Pulmonary artery endothelial cell (primary cell): ENCODE data around the gene NFASC. TPM values are rescaled to one million over a fixed set of nuclear protein-coding genes. Genes with fewer than 3 reads are reported as not detected.

Experiments used
- DNase-seq: peaks from one replicate; pipeline ENCODE4 v3.0.0-alpha.2; 2011; ENCODE audit warnings: low read depth, low spot score
- total RNA-seq: library from RNA; depleted of rRNA; stranded (reverse); fragments of >200 nt; gene quantifications from 2 replicates; pipeline ENCODE4 v1.2.3, GENCODE V29; 2014

Gene NFASC
- total RNA-seq, 1 donor from 2014 or later = not detected

GRCh38 chr1:204887846-204888245 lies 17.2 kb downstream of the NFASC start:
- DNase-seq = no peak

- DNase-seq = no peak
Measured at GRCh38 chr1:204888294-204888693, 17.6 kb downstream of the NFASC start.

GRCh38 chr1:204889681-204890383 lies 19.2 kb downstream of the NFASC start:
- DNase-seq = no peak

GRCh38 chr1:204891860-204892259 lies 21.2 kb downstream of the NFASC start:
- DNase-seq = no peak

- DNase-seq = no peak
Measured at GRCh38 chr1:204894031-204894430, 23.4 kb downstream of the NFASC start.

GRCh38 chr1:204894606-204895005 lies 23.9 kb downstream of the NFASC start:
- DNase-seq = no peak

GRCh38 chr1:204896023-204896422 lies 25.4 kb downstream of the NFASC start:
- DNase-seq = no peak

GRCh38 chr1:204896787-204897469 lies 26.3 kb downstream of the NFASC start:
- no peak for DNase-seq

- no peak for DNase-seq
Measured at GRCh38 chr1:204900721-204901120, 30.1 kb downstream of the NFASC start.

- no peak for DNase-seq
Measured at GRCh38 chr1:204902671-204903070, 32.0 kb downstream of the NFASC start.

GRCh38 chr1:204904228-204904810 lies 33.7 kb downstream of the NFASC start:
- no peak for DNase-seq

- no peak for DNase-seq
Measured at GRCh38 chr1:204909109-204909508, 38.4 kb downstream of the NFASC start.

GRCh38 chr1:204915861-204916495 lies 45.3 kb downstream of the NFASC start:
- no peak for DNase-seq

GRCh38 chr1:204917802-204918201 lies 47.1 kb downstream of the NFASC start:
- DNase-seq = no peak

- DNase-seq = no peak
Measured at GRCh38 chr1:204920511-204920910, 49.8 kb downstream of the NFASC start.

- no peak for DNase-seq
Measured at GRCh38 chr1:204920967-204921366, 50.3 kb downstream of the NFASC start.

- DNase-seq = no peak
Measured at GRCh38 chr1:204921855-204922516, 51.3 kb downstream of the NFASC start.

GRCh38 chr1:204923201-204923600 lies 52.5 kb downstream of the NFASC start:
- no peak for DNase-seq

GRCh38 chr1:204923626-204924012 lies 53.0 kb downstream of the NFASC start:
- DNase-seq = no peak

- DNase-seq = no peak
Measured at GRCh38 chr1:204924013-204924759, 53.5 kb downstream of the NFASC start.

- DNase-seq = no peak
Measured at GRCh38 chr1:204925701-204926100, 55.0 kb downstream of the NFASC start.
